Measurements from ENCODE around the gene SRP72.

Gene SRP72

GRCh38 chr4:56550642-56551041, 83.2 kb downstream of the SRP72 start:
- no peak for DNase-seq

DNA sequence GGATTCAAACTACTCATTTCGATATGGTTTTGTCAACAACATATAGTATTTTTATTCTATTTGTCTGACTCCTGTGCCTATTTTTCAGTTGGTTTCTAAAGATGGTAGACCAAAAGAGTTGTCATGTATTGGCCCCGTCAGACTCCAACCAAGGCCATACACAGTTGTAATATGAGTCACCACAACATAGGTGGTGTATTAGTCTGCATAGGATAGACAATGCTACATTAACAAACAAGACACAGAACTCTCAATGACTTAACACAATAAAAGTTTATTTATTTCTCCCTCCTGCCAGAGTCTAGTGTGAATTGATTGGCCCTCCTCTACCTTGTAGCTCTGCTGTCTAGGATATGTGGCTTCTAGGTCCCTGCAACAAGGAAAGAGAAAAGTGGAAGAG, 84.1 kb downstream of the SRP72 start:
- no peak for DNase-seq

DNA sequence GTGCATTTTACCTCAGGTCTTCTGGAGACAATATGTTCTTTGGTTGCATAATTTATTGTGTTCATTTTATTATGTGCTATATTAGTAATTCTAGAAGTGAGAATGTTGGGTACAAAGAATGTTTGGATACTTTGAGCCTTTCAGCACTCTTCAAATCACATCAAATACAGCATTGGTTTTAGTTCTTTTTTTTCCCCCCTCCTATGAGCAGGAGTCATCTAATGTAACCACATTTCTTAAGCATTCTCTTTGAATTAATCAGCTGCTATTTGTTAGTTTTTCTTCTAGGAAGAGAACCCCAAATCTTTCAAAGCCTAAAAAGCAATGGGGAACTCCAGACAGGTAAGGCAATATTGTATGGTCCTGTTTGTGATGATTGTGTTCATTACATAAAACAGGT, 84.9 kb downstream of the SRP72 start:
- DNase-seq: no peak
